ENCODE measurements around the gene NEDD4. TPM values are rescaled to one million over a fixed set of nuclear protein-coding genes. Genes with fewer than 3 reads are reported as not detected.

The NEDD4 gene
- total RNA-seq, 4 donors from 2014 or later: 19.2 to 35.1 (median 23.1) TPM

GRCh38 chr15:55942332-55942731 is 51.1 kb downstream of the NEDD4 start:
- Histone ChIP-seq H3K4me3 (no peak overlapping the region), H3K27ac (replicated peaks in 1 of 4) (no peak overlapping the region), H3K27me3 (no peaks in the 10 kb centered on the region), H3K4me1 (no peaks in the 10 kb centered on the region), H3K9me3 (peaks cover 0 to 9% (median 4%) of the 10 kb centered on the region in 4 donors), H3K36me3 (peaks cover 0 to 20% (median 8%) of the 10 kb centered on the region in 4 donors)
- intact Hi-C loops (cut with DNase I): no loop called here
- TF ChIP-seq POLR2AphosphoS5 (IDR thresholded peaks at IDR 0.05): no peak
- TF ChIP-seq EP300 (IDR thresholded peaks at IDR 0.05): no peak
- DNase-seq (ENCODE audit: extremely low spot score): no peak
- WGBS: 75% methylated on average over 4 of the region's 4 CpGs

- Histone ChIP-seq H3K36me3 (peaks cover 0 to 6% (median 0%) of the 10 kb centered on the region in 4 donors), H3K4me3 (no peak overlapping the region), H3K27me3 (no peaks in the 10 kb centered on the region), H3K9me3 (peaks cover 0 to 9% (median 4%) of the 10 kb centered on the region in 4 donors), H3K27ac (replicated peaks in 1 of 4) (no peak overlapping the region), H3K4me1 (no peaks in the 10 kb centered on the region)
- DNase-seq (ENCODE audit: extremely low spot score): no peak
- TF ChIP-seq EP300 (IDR thresholded peaks at IDR 0.05): no peak
- intact Hi-C loops (cut with DNase I): no loop called here
- 70% methylated on average over 6 of the region's 6 CpGs for WGBS
Measured at GRCh38 chr15:55937040-55937439, 56.4 kb downstream of the NEDD4 start.

- 80% methylated on average over 4 of the region's 4 CpGs for WGBS
- no peak for DNase-seq (ENCODE audit: extremely low spot score)
- Histone ChIP-seq H3K4me3 (no peak overlapping the region), H3K36me3 (no peaks in the 10 kb centered on the region), H3K27ac (replicated peaks in 1 of 4) (no peak overlapping the region), H3K4me1 (no peaks in the 10 kb centered on the region), H3K27me3 (no peaks in the 10 kb centered on the region), H3K9me3 (no peaks in the 10 kb centered on the region)
- intact Hi-C loops (cut with DNase I): no loop called here
- TF ChIP-seq POLR2AphosphoS5 (IDR thresholded peaks at IDR 0.05) (no peak), EP300 (IDR thresholded peaks at IDR 0.05) (no peak), POLR2A (IDR thresholded peaks at IDR 0.05; ENCODE audit: low read depth) (no peak), CTCF (IDR thresholded peaks at IDR 0.05) (no peak)
Measured at GRCh38 chr15:55928955-55929354, 64.5 kb downstream of the NEDD4 start.

- 97% methylated on average over 4 of the region's 4 CpGs for WGBS
- Histone ChIP-seq H3K27ac (replicated peaks in 1 of 4) (no peak overlapping the region), H3K27me3 (no peaks in the 10 kb centered on the region), H3K36me3 (no peaks in the 10 kb centered on the region), H3K4me1 (peaks cover 0 to 19% (median 15%) of the 10 kb centered on the region in 4 donors), H3K4me3 (no peak overlapping the region), H3K9me3 (no peaks in the 10 kb centered on the region)
- intact Hi-C loops (cut with DNase I): no loop called here
- DNase-seq (ENCODE audit: extremely low spot score): no peak
- TF ChIP-seq POLR2A (IDR thresholded peaks at IDR 0.05; ENCODE audit: low read depth) (no peak), POLR2AphosphoS5 (IDR thresholded peaks at IDR 0.05) (no peak), CTCF (IDR thresholded peaks at IDR 0.05) (no peak), EP300 (IDR thresholded peaks at IDR 0.05) (no peak)
Measured at GRCh38 chr15:55921744-55922143, 71.7 kb downstream of the NEDD4 start.

- intact Hi-C loops (cut with DNase I): no loop called here
- WGBS: 0% methylated on average over 1 of the region's 1 CpG
- H3K4me3 ChIP-seq: no peak overlapping the region
- peaks cover 0 to 31% (median 20%) of the 10 kb centered on the region in 4 donors for H3K4me1 ChIP-seq
- no peak for DNase-seq (ENCODE audit: extremely low spot score)
- no peaks in the 10 kb centered on the region for H3K9me3 ChIP-seq
- no peak overlapping the region for H3K27ac ChIP-seq (replicated peaks in 1 of 4)
- H3K27me3 ChIP-seq: no peaks in the 10 kb centered on the region
- H3K36me3 ChIP-seq: no peaks in the 10 kb centered on the region
- no peak for TF ChIP-seq POLR2A (IDR thresholded peaks at IDR 0.05; ENCODE audit: low read depth)
- peak; percentile 47 to 70 (median 52) for TF ChIP-seq CTCF (IDR thresholded peaks at IDR 0.05)
Measured at GRCh38 chr15:55917881-55918296, 75.5 kb downstream of the NEDD4 start.

Measured in esophagus muscularis mucosa (tissue), 4 donors.